Measurements from ENCODE around the gene RHBDL3. TPM values are rescaled to one million over a fixed set of nuclear protein-coding genes. Genes with fewer than 3 reads are reported as not detected.
"Not testable (repeated sequence)": the region's sequence is repeated elsewhere in the genome, so short reads cannot be mapped to it uniquely, and the experiment has no call there.

The RHBDL3 gene
- total RNA-seq, 4 donors from 2014 or later: 0.31 to 1.1 (median 0.37) TPM; not detected in 1

- DNase-seq (ENCODE audit: low spot score) (no peak), ATAC-seq (ENCODE audit: low FRiP score) (no peak)
- TF ChIP-seq CTCF (IDR thresholded peaks at IDR 0.05): no peak
These were observed 7.1 kb upstream of the RHBDL3 start for GRCh38 chr17:32258383-32259140.

- TF ChIP-seq CTCF (IDR thresholded peaks at IDR 0.05): no peak
- DNase-seq (ENCODE audit: low spot score) (no peak), ATAC-seq (ENCODE audit: low FRiP score) (no peak)
These were observed 6.0 kb upstream of the RHBDL3 start for GRCh38 chr17:32259586-32259985.

- no peak for TF ChIP-seq CTCF (IDR thresholded peaks at IDR 0.05)
- DNase-seq (ENCODE audit: low spot score): no peak
- no peak for ATAC-seq (ENCODE audit: low FRiP score)
These were observed 4.3 kb upstream of the RHBDL3 start for GRCh38 chr17:32261417-32261736.

- no peak for DNase-seq (ENCODE audit: low spot score)
- no peak for ATAC-seq (ENCODE audit: low FRiP score)
- TF ChIP-seq CTCF (IDR thresholded peaks at IDR 0.05): no peak
These were observed 3.6 kb upstream of the RHBDL3 start for GRCh38 chr17:32261936-32262510.

- DNase-seq (ENCODE audit: low spot score); ATAC-seq (ENCODE audit: low FRiP score): not testable (repeated sequence)
These were observed 2.1 kb upstream of the RHBDL3 start for GRCh38 chr17:32263515-32263914.

GRCh38 chr17:32264140-32264799, 1.4 kb upstream of the RHBDL3 start:
- no peak for DNase-seq (ENCODE audit: low spot score)
- TF ChIP-seq CTCF (IDR thresholded peaks at IDR 0.05): no peak
- no peak for ATAC-seq (ENCODE audit: low FRiP score)

- no peak for ATAC-seq (ENCODE audit: low FRiP score)
- no peak for DNase-seq (ENCODE audit: low spot score)
- no peak for TF ChIP-seq CTCF (IDR thresholded peaks at IDR 0.05)
These were observed 825 bp upstream of the RHBDL3 start for GRCh38 chr17:32264823-32265191.
